ENCODE results near the gene PSMD14. TPM values are rescaled to one million over a fixed set of nuclear protein-coding genes. Genes with fewer than 3 reads are reported as not detected.
"Not testable (repeated sequence)": the region's sequence is repeated elsewhere in the genome, so short reads cannot be mapped to it uniquely, and the experiment has no call there.

PSMD14 gene
- total and polyA plus RNA-seq, 3 experiments from 2014 or later: 53.8 to 106 (median 100) TPM

- Mint-ChIP-seq H3K27me3 (no peaks in the 10 kb centered on the region), H3K9me3 (no peaks in the 10 kb centered on the region), H3K4me1 (peaks cover 27 to 64% (median 52%) of the 10 kb centered on the region in 3 donors), H3K4me3 (no peak overlapping the region), H3K36me3 (peaks cover 3 to 37% (median 17%) of the 10 kb centered on the region in 3 donors), H3K27ac (no peak overlapping the region)
- Histone ChIP-seq H3K9me3 (ENCODE audit: low read length) (no peaks in the 10 kb centered on the region), H3K36me3 (ENCODE audit: insufficient read depth, low read length) (no peaks in the 10 kb centered on the region), H3K4me1 (ENCODE audit: insufficient read depth, low read length) (no peaks in the 10 kb centered on the region), H3K4me3 (ENCODE audit: low read length) (no peak overlapping the region), H3K27me3 (ENCODE audit: insufficient read depth, low read length, poor library complexity, severe bottlenecking) (no peaks in the 10 kb centered on the region), H3K27ac (ENCODE audit: low read depth, low read length) (no peak overlapping the region)
- no peak for DNase-seq
- ChIA-PET POLR2A (interaction anchor here (0.5 kb wide), 1 partner anchor 11 kb away, joined by 3 read pairs; no protein-coding TSS in a partner anchor), CTCF (no interaction called here)
Observed at GRCh38 chr2:161316701-161317100, 8.5 kb downstream of the PSMD14 start.

- Histone ChIP-seq H3K27ac (ENCODE audit: low read depth, low read length) (no peak overlapping the region), H3K36me3 (ENCODE audit: insufficient read depth, low read length) (no peaks in the 10 kb centered on the region), H3K27me3 (ENCODE audit: insufficient read depth, low read length, poor library complexity, severe bottlenecking) (no peaks in the 10 kb centered on the region), H3K4me1 (ENCODE audit: insufficient read depth, low read length) (no peaks in the 10 kb centered on the region), H3K4me3 (ENCODE audit: low read length) (no peak overlapping the region), H3K9me3 (ENCODE audit: low read length) (no peaks in the 10 kb centered on the region)
- ChIA-PET POLR2A (no interaction called here), CTCF (interaction anchor here (0.6 kb wide), 1 partner anchor 108 kb away, joined by 3 read pairs; no protein-coding TSS in a partner anchor)
- Mint-ChIP-seq H3K9me3 (no peaks in the 10 kb centered on the region), H3K27me3 (no peaks in the 10 kb centered on the region), H3K27ac (no peak overlapping the region), H3K4me3 (no peak overlapping the region), H3K4me1 (peaks cover 11 to 33% (median 25%) of the 10 kb centered on the region in 3 donors), H3K36me3 (peaks cover 12 to 57% (median 24%) of the 10 kb centered on the region in 3 donors)
- no peak for DNase-seq
Observed at GRCh38 chr2:161321944-161322648, 13.9 kb downstream of the PSMD14 start.

GRCh38 chr2:161324876-161325275 lies 16.7 kb downstream of the PSMD14 start:
- DNase-seq: no peak
- CTCF ChIA-PET: no interaction called here
- POLR2A ChIA-PET: no interaction called here

GRCh38 chr2:161327582-161327981 lies 19.4 kb downstream of the PSMD14 start:
- no peaks in the 10 kb centered on the region for H3K27me3 Mint-ChIP-seq
- Histone ChIP-seq H3K4me3 (ENCODE audit: low read length) (no peak overlapping the region), H3K4me1 (ENCODE audit: insufficient read depth, low read length) (no peaks in the 10 kb centered on the region), H3K36me3 (ENCODE audit: insufficient read depth, low read length) (no peaks in the 10 kb centered on the region), H3K9me3 (ENCODE audit: low read length) (no peaks in the 10 kb centered on the region), H3K27ac (ENCODE audit: low read depth, low read length) (no peak overlapping the region), H3K27me3 (ENCODE audit: insufficient read depth, low read length, poor library complexity, severe bottlenecking) (no peaks in the 10 kb centered on the region)
- DNase-seq: no peak
- H3K4me1 Mint-ChIP-seq: peaks cover 6 to 36% (median 7%) of the 10 kb centered on the region in 3 donors
- no peaks in the 10 kb centered on the region for H3K9me3 Mint-ChIP-seq
- no peak overlapping the region for H3K4me3 Mint-ChIP-seq
- CTCF ChIA-PET: no interaction called here
- no peak overlapping the region for H3K27ac Mint-ChIP-seq
- POLR2A ChIA-PET: no interaction called here
- peaks cover 12 to 36% (median 24%) of the 10 kb centered on the region in 3 donors for H3K36me3 Mint-ChIP-seq

More at GRCh38 chr2:161324876-161325275, 16.7 kb downstream of the PSMD14 start:
- no peaks in the 10 kb centered on the region for H3K4me1 ChIP-seq (ENCODE audit: insufficient read depth, low read length)
- no peak overlapping the region for H3K27ac ChIP-seq (ENCODE audit: low read depth, low read length)
- Mint-ChIP-seq H3K4me3 (no peak overlapping the region), H3K4me1 (peaks cover 5 to 27% (median 11%) of the 10 kb centered on the region in 3 donors), H3K27me3 (no peaks in the 10 kb centered on the region), H3K27ac (no peak overlapping the region), H3K36me3 (peaks cover 12 to 49% (median 22%) of the 10 kb centered on the region in 3 donors), H3K9me3 (no peaks in the 10 kb centered on the region)
- no peak overlapping the region for H3K4me3 ChIP-seq (ENCODE audit: low read length)
- no peaks in the 10 kb centered on the region for H3K27me3 ChIP-seq (ENCODE audit: insufficient read depth, low read length, poor library complexity, severe bottlenecking)
- no peaks in the 10 kb centered on the region for H3K36me3 ChIP-seq (ENCODE audit: insufficient read depth, low read length)
- no peaks in the 10 kb centered on the region for H3K9me3 ChIP-seq (ENCODE audit: low read length)

DNA sequence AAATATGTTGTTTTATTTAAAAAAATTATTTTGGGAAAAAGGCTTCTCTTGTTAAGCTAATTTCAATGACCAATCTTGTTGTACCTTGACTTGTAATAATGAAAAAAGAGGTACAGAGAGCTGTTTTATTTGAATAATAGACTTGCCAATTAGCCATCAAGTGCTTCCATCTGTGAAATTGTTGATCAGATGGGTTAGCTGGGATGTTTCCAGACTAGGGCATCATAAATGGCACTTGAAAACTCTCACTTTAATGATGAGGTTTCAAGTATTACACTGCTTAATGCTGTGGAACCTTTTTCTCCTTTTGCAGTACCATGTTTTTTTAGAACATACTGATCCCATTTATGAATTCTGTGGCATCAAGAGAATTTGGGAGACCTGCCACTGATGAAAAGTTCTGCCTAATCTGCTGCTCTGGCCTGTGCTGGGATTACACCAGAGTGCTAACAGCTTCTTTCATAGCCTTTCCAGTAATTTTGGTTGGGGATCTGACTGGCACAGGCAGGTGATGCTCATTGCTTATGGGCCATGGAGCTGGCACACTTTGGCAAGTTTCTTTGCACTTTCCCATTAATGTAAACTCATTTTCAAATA lies 24.2 kb downstream of the PSMD14 start:
- CTCF ChIA-PET: interaction anchor here (1.4 kb wide), 1 partner anchor 9 kb away, joined by 4 read pairs; no protein-coding TSS in a partner anchor
- no peaks in the 10 kb centered on the region for H3K9me3 Mint-ChIP-seq
- Histone ChIP-seq H3K36me3 (ENCODE audit: insufficient read depth, low read length) (no peaks in the 10 kb centered on the region), H3K9me3 (ENCODE audit: low read length) (no peaks in the 10 kb centered on the region), H3K27me3 (ENCODE audit: insufficient read depth, low read length, poor library complexity, severe bottlenecking) (no peaks in the 10 kb centered on the region), H3K4me3 (ENCODE audit: low read length) (no peak overlapping the region), H3K27ac (ENCODE audit: low read depth, low read length) (no peak overlapping the region), H3K4me1 (ENCODE audit: insufficient read depth, low read length) (no peaks in the 10 kb centered on the region)
- peaks cover 9 to 28% (median 26%) of the 10 kb centered on the region in 3 donors for H3K4me1 Mint-ChIP-seq
- no peak for DNase-seq
- H3K27ac Mint-ChIP-seq: no peak overlapping the region
- no peaks in the 10 kb centered on the region for H3K27me3 Mint-ChIP-seq
- no peak overlapping the region for H3K4me3 Mint-ChIP-seq
- peaks cover 8 to 14% (median 12%) of the 10 kb centered on the region in 3 donors for H3K36me3 Mint-ChIP-seq
- POLR2A ChIA-PET: no interaction called here

DNA sequence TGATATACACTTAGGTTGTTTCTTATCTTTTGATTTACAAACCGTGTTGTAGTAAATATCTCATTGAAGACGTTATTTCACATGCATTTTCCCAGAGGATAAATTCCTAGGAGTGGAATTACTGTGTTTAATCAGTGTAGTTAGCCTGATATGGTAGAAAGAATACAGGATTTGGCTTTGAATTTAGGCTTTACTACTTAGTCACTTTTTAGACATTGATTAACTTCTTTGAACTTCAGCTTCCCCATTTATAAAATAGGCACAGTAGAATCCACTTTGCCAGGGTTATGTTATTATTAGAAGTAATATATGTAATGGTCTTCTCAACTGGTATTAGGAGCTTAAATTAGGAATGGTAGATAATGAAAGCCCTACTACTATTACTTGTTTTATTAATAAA lies 27.4 kb downstream of the PSMD14 start:
- CTCF ChIA-PET: no interaction called here
- no peaks in the 10 kb centered on the region for H3K9me3 Mint-ChIP-seq
- H3K36me3 Mint-ChIP-seq: peaks cover 8 to 15% (median 13%) of the 10 kb centered on the region in 3 donors

GRCh38 chr2:161337247-161337646 lies 29.0 kb downstream of the PSMD14 start:
- H3K4me3 ChIP-seq (ENCODE audit: low read length): no peak overlapping the region
- CTCF ChIA-PET: no interaction called here
- H3K27me3 Mint-ChIP-seq: no peaks in the 10 kb centered on the region

More for the DNA sequence above, 27.4 kb downstream of the PSMD14 start:
- H3K27me3 Mint-ChIP-seq: no peaks in the 10 kb centered on the region
- DNase-seq: no peak
- Histone ChIP-seq H3K4me1 (ENCODE audit: insufficient read depth, low read length) (no peaks in the 10 kb centered on the region), H3K9me3 (ENCODE audit: low read length) (no peaks in the 10 kb centered on the region), H3K27me3 (ENCODE audit: insufficient read depth, low read length, poor library complexity, severe bottlenecking) (no peaks in the 10 kb centered on the region), H3K4me3 (ENCODE audit: low read length) (no peak overlapping the region), H3K36me3 (ENCODE audit: insufficient read depth, low read length) (peaks cover 4% of the 10 kb centered on the region), H3K27ac (ENCODE audit: low read depth, low read length) (no peak overlapping the region)
- POLR2A ChIA-PET: no interaction called here
- no peak overlapping the region for H3K27ac Mint-ChIP-seq
- peaks cover 10 to 36% (median 33%) of the 10 kb centered on the region in 3 donors for H3K4me1 Mint-ChIP-seq
- no peak overlapping the region for H3K4me3 Mint-ChIP-seq

GRCh38 chr2:161339532-161339931 lies 31.3 kb downstream of the PSMD14 start:
- H3K4me1 ChIP-seq (ENCODE audit: insufficient read depth, low read length); H3K27ac ChIP-seq (ENCODE audit: low read depth, low read length); H3K9me3 ChIP-seq (ENCODE audit: low read length); H3K9me3 Mint-ChIP-seq; H3K4me3 Mint-ChIP-seq; H3K27ac Mint-ChIP-seq; H3K27me3 Mint-ChIP-seq; H3K4me3 ChIP-seq (ENCODE audit: low read length); DNase-seq; H3K27me3 ChIP-seq (ENCODE audit: insufficient read depth, low read length, poor library complexity, severe bottlenecking); POLR2A ChIA-PET; CTCF ChIA-PET; H3K36me3 ChIP-seq (ENCODE audit: insufficient read depth, low read length): not testable (repeated sequence)
- H3K36me3 Mint-ChIP-seq: peaks cover 13 to 24% (median 22%) of the 10 kb centered on the region in 3 donors
- peaks cover 15 to 35% (median 30%) of the 10 kb centered on the region in 3 donors for H3K4me1 Mint-ChIP-seq

More at GRCh38 chr2:161337247-161337646, 29.0 kb downstream of the PSMD14 start:
- Histone ChIP-seq H3K27ac (ENCODE audit: low read depth, low read length) (no peak overlapping the region), H3K36me3 (ENCODE audit: insufficient read depth, low read length) (peaks cover 4% of the 10 kb centered on the region), H3K27me3 (ENCODE audit: insufficient read depth, low read length, poor library complexity, severe bottlenecking) (no peaks in the 10 kb centered on the region), H3K9me3 (ENCODE audit: low read length) (no peaks in the 10 kb centered on the region), H3K4me1 (ENCODE audit: insufficient read depth, low read length) (no peaks in the 10 kb centered on the region)
- peaks cover 9 to 18% (median 11%) of the 10 kb centered on the region in 3 donors for H3K36me3 Mint-ChIP-seq
- DNase-seq: no peak
- no peak overlapping the region for H3K27ac Mint-ChIP-seq
- peaks cover 0 to 2% (median 0%) of the 10 kb centered on the region in 5 donors for H3K9me3 Mint-ChIP-seq
- H3K4me1 Mint-ChIP-seq: peaks cover 14 to 36% (median 31%) of the 10 kb centered on the region in 3 donors
- H3K4me3 Mint-ChIP-seq: no peak overlapping the region
- POLR2A ChIA-PET: no interaction called here

Data from CD8-positive, alpha-beta memory T cell (primary cell).